PC-3 (cell line): ENCODE results near the gene FAM187B.
"Not testable (repeated sequence)": the region's sequence is repeated elsewhere in the genome, so short reads cannot be mapped to it uniquely, and the experiment has no call there.

ENCODE experiments used
- EZH2 ChIP-seq: fragments of 300-600 bp; sonication (generic); IDR thresholded peaks from one replicate; pipeline ENCODE4 v1.6.1; 2017; ENCODE audit warnings: antibody characterized with exemption, mild to moderate bottlenecking, low read length; ENCODE audit not compliant: unreplicated experiment
- EZH2phosphoT487 ChIP-seq: fragments of 300-600 bp; sonication (generic); IDR thresholded peaks from 2 replicates; pipeline ENCODE4 v1.6.1; 2018; ENCODE audit warnings: mild to moderate bottlenecking, antibody characterized with exemption, low read length, borderline replicate concordance
- TF ChIP-seq, protein P1 (sequence below): fragments of 300-600 bp; sonication (generic); conservative IDR thresholded peaks from 2 replicates; pipeline ENCODE4 v1.5.1; 2017; ENCODE audit warnings: antibody characterized with exemption, low read depth, mild to moderate bottlenecking, low read length

DNA sequence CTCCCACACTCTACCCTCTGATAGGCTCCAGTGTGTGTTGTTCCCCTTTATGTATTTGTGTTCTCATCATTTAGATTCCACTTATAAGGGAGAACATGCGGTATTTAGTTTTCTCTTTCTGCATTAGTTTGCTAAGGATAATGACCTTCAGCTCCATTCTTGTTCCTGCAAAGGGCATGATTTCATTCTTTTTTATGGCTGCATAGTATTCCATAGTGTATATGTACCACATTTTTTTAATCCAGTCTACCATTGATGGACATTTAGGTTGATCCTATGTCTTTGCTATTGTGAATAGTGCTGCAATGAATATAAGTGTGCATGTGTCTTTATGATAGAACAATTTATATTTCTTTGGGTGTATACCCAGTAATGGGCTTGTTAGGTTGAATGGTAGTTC lies 11.1 kb upstream of the FAM187B start:
- TF ChIP-seq, protein P1, sequence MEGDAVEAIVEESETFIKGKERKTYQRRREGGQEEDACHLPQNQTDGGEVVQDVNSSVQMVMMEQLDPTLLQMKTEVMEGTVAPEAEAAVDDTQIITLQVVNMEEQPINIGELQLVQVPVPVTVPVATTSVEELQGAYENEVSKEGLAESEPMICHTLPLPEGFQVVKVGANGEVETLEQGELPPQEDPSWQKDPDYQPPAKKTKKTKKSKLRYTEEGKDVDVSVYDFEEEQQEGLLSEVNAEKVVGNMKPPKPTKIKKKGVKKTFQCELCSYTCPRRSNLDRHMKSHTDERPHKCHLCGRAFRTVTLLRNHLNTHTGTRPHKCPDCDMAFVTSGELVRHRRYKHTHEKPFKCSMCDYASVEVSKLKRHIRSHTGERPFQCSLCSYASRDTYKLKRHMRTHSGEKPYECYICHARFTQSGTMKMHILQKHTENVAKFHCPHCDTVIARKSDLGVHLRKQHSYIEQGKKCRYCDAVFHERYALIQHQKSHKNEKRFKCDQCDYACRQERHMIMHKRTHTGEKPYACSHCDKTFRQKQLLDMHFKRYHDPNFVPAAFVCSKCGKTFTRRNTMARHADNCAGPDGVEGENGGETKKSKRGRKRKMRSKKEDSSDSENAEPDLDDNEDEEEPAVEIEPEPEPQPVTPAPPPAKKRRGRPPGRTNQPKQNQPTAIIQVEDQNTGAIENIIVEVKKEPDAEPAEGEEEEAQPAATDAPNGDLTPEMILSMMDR, result not testable (repeated sequence)
- not testable (repeated sequence) for TF ChIP-seq EZH2phosphoT487, EZH2
